HepG2 (cell line): ENCODE results near the gene SERPIND1. TPM values are rescaled to one million over a fixed set of nuclear protein-coding genes. Genes with fewer than 3 reads are reported as not detected.

Experiments used
- ARNT ChIP-seq: fragments of 450-650 bp; IDR thresholded peaks from 2 replicates; pipeline ENCODE4 v1.6.1; 2017
- EP300 ChIP-seq, 3 experiments: sonication (generic) in 1 of 3; formaldehyde crosslinking in 1 of 3; IDR thresholded peaks; 2 replicates each; pipeline versions ENCODE4 v1.5.1 to v1.6.1; 2011 to 2020; ENCODE audit warnings: low read depth in 2 of 3, low read length in 2 of 3, borderline replicate concordance in 1 of 3, improper control_type of control experiment in 1 of 3, mild to moderate bottlenecking in 1 of 3, missing genetic modification reagents in 1 of 3, moderate library complexity in 1 of 3
- FOSL1 ChIP-seq: sonication (generic); formaldehyde crosslinking; IDR thresholded peaks from 2 replicates; pipeline ENCODE4 v1.9.0; 2021; ENCODE audit warnings: missing genetic modification reagents, borderline replicate concordance
- HNRNPH1 ChIP-seq: fragments of 200-400 bp; formaldehyde crosslinking; optimal IDR thresholded peaks from 2 replicates; pipeline ENCODE3; 2017; ENCODE audit warnings: mild to moderate bottlenecking, low read depth, low read length
- JARID2 ChIP-seq: sonication (generic); formaldehyde crosslinking; IDR thresholded peaks from 2 replicates; pipeline ENCODE4 v1.8.1; 2023; ENCODE audit warnings: missing genetic modification reagents, inconsistent platforms; ENCODE audit not compliant: insufficient replicate concordance
- KAT7 ChIP-seq: IDR thresholded peaks from 2 replicates; pipeline ENCODE4 v1.6.1; 2018; ENCODE audit warnings: borderline replicate concordance, missing compliant biosample characterization
- PHF5A ChIP-seq: IDR thresholded peaks from one replicate; pipeline ENCODE4 v1.6.1; 2018; ENCODE audit warnings: low read depth, missing genetic modification reagents; ENCODE audit not compliant: unreplicated experiment
- PLRG1 ChIP-seq: fragments of 450-650 bp; conservative IDR thresholded peaks from 2 replicates; pipeline ENCODE4 v1.6.1; 2016
- POGZ ChIP-seq: sonication (generic); formaldehyde crosslinking; IDR thresholded peaks from 2 replicates; pipeline ENCODE4 v1.4.0; 2020; ENCODE audit warnings: mild to moderate bottlenecking, missing genetic modification reagents
- RCOR2 ChIP-seq: IDR thresholded peaks from 2 replicates; pipeline ENCODE4 v1.6.1; 2016; ENCODE audit warnings: missing biosample characterization, missing genetic modification reagents
- RFX3 ChIP-seq: IDR thresholded peaks from 2 replicates; pipeline ENCODE4 v1.6.1; 2016; ENCODE audit warnings: missing biosample characterization, missing genetic modification reagents
- SMARCE1 ChIP-seq: fragments of 450-650 bp; IDR thresholded peaks from 2 replicates; pipeline ENCODE4 v1.6.1; 2017; ENCODE audit warnings: borderline replicate concordance
- U2AF2 ChIP-seq: fragments of 200-400 bp; formaldehyde crosslinking; IDR thresholded peaks from 2 replicates; pipeline ENCODE4 v1.6.1; 2017; ENCODE audit warnings: low read depth, mild to moderate bottlenecking, low read length
- ZBTB8A ChIP-seq: sonication (generic); formaldehyde crosslinking; IDR thresholded peaks from 2 replicates; pipeline ENCODE4 v1.4.0; 2020; ENCODE audit warnings: mild to moderate bottlenecking, low read depth, missing genetic modification reagents, borderline replicate concordance
- ZFP36L2 ChIP-seq: sonication (generic); formaldehyde crosslinking; IDR thresholded peaks from 2 replicates; pipeline ENCODE4 v1.4.0; 2020; ENCODE audit warnings: missing genetic modification reagents
- ZMYM2 ChIP-seq: sonication (generic); formaldehyde crosslinking; IDR thresholded peaks from 2 replicates; pipeline ENCODE4 v1.8.0; 2022; ENCODE audit warnings: mild to moderate bottlenecking, missing genetic modification reagents
- ZNF329 ChIP-seq: sonication (generic); formaldehyde crosslinking; IDR thresholded peaks from 2 replicates; pipeline ENCODE4 v1.9.0; 2021; ENCODE audit warnings: low read depth, mild to moderate bottlenecking, missing genetic modification reagents
- ZNF432 ChIP-seq: sonication (generic); formaldehyde crosslinking; IDR thresholded peaks from 2 replicates; pipeline ENCODE4 v1.5.0; 2020; ENCODE audit warnings: missing genetic modification reagents, mild to moderate bottlenecking, borderline replicate concordance
- ZNF720 ChIP-seq: sonication (generic); formaldehyde crosslinking; IDR thresholded peaks from 2 replicates; pipeline ENCODE4 v1.4.0; 2020; ENCODE audit warnings: missing genetic modification reagents
- polyA plus RNA-seq, 8 experiments: library from polyadenylated mRNA; depleted of rRNA in 3 of 8; stranded (reverse) in 7 of 8; unstranded in 1 of 8; fragments of >200 nt; fragmentation: Illumina TruSeq in 4 of 8; extraction: Trizol in 4 of 8; gene quantifications; 2 replicates each; pipeline versions ENCODE4 v1.2.1 to v1.2.3, GENCODE V29; 2011 to 2016; ENCODE audit warnings: low read depth in 4 of 8, missing spikeins in 1 of 8, mixed read lengths in 1 of 8; ENCODE audit not compliant: insufficient read depth in 1 of 8
- total RNA-seq, 5 experiments: library from RNA; depleted of rRNA; stranded (reverse); fragments of >200 nt; fragmentation: Illumina TruSeq; extraction: Trizol; gene quantifications; 2 replicates each; pipeline ENCODE4 v1.2.3, GENCODE V29; 2016; ENCODE audit warnings: low read depth in 1 of 5
- TF ChIP-seq, protein P1 (sequence below): sonication (generic); formaldehyde crosslinking; IDR thresholded peaks from 2 replicates; pipeline ENCODE4 v1.8.1; 2023; ENCODE audit warnings: mild to moderate bottlenecking, inconsistent platforms, moderate library complexity, missing genetic modification reagents, borderline replicate concordance
- TF ChIP-seq, protein P2 (sequence below): sonication (generic); formaldehyde crosslinking; IDR thresholded peaks from 2 replicates; pipeline ENCODE4 v1.5.1; 2020; ENCODE audit warnings: mild to moderate bottlenecking, moderate library complexity, missing genetic modification reagents
- TF ChIP-seq, protein P3 (sequence below): sonication (generic); formaldehyde crosslinking; IDR thresholded peaks from 2 replicates; pipeline ENCODE4 v1.4.0; 2020; ENCODE audit warnings: missing genetic modification reagents, mild to moderate bottlenecking, borderline replicate concordance
- TF ChIP-seq, protein P4 (sequence below): sonication (generic); formaldehyde crosslinking; IDR thresholded peaks from 2 replicates; pipeline ENCODE4 v1.4.0; 2020; ENCODE audit warnings: missing genetic modification reagents, low read depth, mild to moderate bottlenecking, borderline replicate concordance

Gene SERPIND1
- total and polyA plus RNA-seq, 2 of the 13 experiments (the other 11 are each of a cell fraction or from before 2014, with no cell fraction given): 111 to 350 TPM

DNA sequence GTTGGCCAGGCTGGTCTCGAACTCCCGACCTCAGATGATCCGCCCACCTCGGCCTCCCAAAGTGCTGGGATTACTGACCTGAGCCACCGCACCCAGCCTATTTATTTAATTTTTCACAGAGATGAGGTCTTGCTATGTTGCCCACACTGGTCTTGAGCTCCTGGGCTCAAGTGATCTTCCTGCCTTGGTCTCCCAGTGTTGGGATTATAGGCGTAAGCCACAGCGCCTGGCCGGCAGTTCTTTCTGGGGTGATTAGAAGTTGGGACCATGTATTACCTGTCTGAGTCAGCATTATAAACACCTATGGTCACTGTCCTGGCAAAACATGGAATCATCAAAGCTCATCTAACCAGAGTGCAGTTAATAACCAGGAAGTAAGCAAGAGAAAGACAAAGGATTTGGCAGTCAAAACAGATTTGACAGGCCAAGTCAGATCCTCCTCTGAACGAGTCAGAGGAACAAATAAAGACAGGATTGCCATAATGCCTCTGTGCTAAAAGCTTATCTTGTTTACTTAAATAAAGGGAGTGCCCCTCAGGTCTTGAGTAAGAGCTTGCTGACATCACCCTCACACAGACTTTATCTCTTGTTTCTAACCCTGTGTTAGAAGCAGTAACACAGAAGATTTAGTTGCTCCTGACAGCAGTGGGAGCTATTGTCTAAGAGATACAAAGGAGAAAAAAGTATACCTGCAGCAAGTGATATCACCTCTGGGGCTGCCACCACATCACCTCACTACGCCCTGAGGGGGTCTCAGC, 3.7 kb downstream of the SERPIND1 start (continued):
- TF ChIP-seq, protein P1, sequence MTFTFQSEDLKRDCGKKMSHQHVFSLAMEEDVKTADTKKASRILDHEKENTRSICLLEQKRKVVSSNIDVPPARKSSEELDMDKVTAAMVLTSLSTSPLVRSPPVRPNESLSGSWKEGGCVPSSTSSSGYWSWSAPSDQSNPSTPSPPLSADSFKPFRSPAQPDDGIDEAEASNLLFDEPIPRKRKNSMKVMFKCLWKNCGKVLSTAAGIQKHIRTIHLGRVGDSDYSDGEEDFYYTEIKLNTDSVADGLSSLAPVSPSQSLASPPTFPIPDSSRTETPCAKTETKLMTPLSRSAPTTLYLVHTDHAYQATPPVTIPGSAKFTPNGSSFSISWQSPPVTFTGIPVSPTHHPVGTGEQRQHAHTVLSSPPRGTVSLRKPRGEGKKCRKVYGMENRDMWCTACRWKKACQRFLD: no peak
- peak; percentile 83 for TF ChIP-seq KAT7 (CRISPR knock-in tag)
- TF ChIP-seq SMARCE1: no peak
- TF ChIP-seq ZNF432 (CRISPR knock-in tag): no peak
- TF ChIP-seq PHF5A (CRISPR knock-in tag): peak; percentile 76
- TF ChIP-seq POGZ (CRISPR knock-in tag): 0 out of 2 replicates have a peak, but pooled peaks have one; percentile 33
- TF ChIP-seq EP300 (IDR thresholded peaks at IDR 0.05; ENCODE audit: low read depth in 2 of 2, low read length in 2 of 2): peak; percentile 61 to 94; a peak in 3 of 4 replicates
- TF ChIP-seq EP300 (CRISPR knock-in tag; IDR thresholded peaks at IDR 0.05; ENCODE audit: borderline replicate concordance): peak; percentile 96
- TF ChIP-seq, protein P2, sequence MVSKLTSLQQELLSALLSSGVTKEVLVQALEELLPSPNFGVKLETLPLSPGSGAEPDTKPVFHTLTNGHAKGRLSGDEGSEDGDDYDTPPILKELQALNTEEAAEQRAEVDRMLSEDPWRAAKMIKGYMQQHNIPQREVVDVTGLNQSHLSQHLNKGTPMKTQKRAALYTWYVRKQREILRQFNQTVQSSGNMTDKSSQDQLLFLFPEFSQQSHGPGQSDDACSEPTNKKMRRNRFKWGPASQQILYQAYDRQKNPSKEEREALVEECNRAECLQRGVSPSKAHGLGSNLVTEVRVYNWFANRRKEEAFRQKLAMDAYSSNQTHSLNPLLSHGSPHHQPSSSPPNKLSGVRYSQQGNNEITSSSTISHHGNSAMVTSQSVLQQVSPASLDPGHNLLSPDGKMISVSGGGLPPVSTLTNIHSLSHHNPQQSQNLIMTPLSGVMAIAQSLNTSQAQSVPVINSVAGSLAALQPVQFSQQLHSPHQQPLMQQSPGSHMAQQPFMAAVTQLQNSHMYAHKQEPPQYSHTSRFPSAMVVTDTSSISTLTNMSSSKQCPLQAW: peak; percentile 92
- TF ChIP-seq ZMYM2 (CRISPR knock-in tag): no peak; the same call in 1 of the 2 replicates
- TF ChIP-seq HNRNPH1: no peak
- TF ChIP-seq, protein P3, sequence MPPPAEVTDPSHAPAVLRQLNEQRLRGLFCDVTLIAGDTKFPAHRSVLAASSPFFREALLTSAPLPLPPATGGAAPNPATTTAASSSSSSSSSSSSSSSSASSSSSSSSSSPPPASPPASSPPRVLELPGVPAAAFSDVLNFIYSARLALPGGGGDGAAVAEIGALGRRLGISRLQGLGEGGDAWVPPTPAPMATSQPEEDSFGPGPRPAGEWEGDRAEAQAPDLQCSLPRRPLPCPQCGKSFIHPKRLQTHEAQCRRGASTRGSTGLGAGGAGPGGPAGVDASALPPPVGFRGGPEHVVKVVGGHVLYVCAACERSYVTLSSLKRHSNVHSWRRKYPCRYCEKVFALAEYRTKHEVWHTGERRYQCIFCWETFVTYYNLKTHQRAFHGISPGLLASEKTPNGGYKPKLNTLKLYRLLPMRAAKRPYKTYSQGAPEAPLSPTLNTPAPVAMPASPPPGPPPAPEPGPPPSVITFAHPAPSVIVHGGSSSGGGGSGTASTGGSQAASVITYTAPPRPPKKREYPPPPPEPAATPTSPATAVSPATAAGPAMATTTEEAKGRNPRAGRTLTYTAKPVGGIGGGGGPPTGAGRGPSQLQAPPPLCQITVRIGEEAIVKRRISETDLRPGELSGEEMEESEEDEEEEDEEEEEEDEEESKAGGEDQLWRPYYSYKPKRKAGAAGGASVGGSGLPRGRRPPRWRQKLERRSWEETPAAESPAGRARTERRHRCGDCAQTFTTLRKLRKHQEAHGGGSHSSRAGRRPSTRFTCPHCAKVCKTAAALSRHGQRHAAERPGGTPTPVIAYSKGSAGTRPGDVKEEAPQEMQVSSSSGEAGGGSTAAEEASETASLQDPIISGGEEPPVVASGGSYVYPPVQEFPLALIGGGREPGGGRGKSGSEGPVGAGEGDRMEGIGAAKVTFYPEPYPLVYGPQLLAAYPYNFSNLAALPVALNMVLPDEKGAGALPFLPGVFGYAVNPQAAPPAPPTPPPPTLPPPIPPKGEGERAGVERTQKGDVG (CRISPR knock-in tag): no peak
- no peak for TF ChIP-seq ZBTB8A (CRISPR knock-in tag)
- TF ChIP-seq, protein P4, sequence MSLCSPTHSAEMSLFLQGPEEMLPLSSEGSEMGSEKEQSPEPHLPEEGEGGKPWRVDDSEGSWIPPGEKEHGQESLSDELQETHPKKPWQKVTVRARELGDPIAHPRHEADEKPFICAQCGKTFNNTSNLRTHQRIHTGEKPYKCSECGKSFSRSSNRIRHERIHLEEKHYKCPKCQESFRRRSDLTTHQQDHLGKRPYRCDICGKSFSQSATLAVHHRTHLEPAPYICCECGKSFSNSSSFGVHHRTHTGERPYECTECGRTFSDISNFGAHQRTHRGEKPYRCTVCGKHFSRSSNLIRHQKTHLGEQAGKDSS (CRISPR knock-in tag): 0 out of 2 replicates have a peak, but pooled peaks have one; percentile 60
- no peak for TF ChIP-seq ZNF720 (CRISPR knock-in tag)
- peak; percentile 89 for TF ChIP-seq RCOR2 (CRISPR knock-in tag)
- no peak for TF ChIP-seq ZNF329 (CRISPR knock-in tag)
- no peak for TF ChIP-seq ARNT
- TF ChIP-seq PLRG1: no peak
- TF ChIP-seq FOSL1 (CRISPR knock-in tag): peak; percentile 58; the same call in 1 of the 2 replicates
- TF ChIP-seq ZFP36L2: no peak
- TF ChIP-seq JARID2 (CRISPR knock-in tag): no peak
- TF ChIP-seq U2AF2: no peak
- TF ChIP-seq RFX3 (CRISPR knock-in tag): no peak
